ENCODE measurements around the gene UTS2R.
"Not testable (repeated sequence)": the region's sequence is repeated elsewhere in the genome, so short reads cannot be mapped to it uniquely, and the experiment has no call there.

The UTS2R gene

DNA sequence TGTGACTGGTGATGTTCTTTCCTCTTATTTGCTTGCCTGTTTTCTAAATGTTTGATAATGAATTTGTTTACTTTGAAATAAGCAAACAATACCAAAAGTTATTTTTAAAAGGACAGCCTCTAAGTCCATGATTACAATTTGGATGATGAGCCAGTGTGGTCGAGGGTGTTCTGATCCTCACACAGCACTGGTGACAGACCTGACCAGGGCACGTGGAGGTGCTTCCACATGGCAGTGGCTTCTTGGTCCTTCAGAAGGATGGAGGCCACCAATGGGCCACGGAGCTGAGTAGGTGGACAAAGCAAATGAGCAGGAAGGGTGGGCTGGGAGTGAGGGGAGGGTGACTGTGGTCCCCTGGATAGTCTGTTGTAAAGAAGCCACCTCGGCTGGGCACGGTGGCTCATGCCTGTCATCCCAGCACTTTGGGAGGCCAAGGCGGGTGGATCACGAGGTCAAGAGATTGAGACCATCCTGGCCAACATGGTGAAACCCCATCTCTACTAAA, 16.7 kb upstream of the UTS2R start:
- TF ChIP-seq POLR2A (IDR thresholded peaks at IDR 0.05; ENCODE audit: low read depth, low read length) = no peak
- DNase-seq (ENCODE audit: insufficient read length, low spot score) (no peak), FAIRE-seq (no peak)

DNA sequence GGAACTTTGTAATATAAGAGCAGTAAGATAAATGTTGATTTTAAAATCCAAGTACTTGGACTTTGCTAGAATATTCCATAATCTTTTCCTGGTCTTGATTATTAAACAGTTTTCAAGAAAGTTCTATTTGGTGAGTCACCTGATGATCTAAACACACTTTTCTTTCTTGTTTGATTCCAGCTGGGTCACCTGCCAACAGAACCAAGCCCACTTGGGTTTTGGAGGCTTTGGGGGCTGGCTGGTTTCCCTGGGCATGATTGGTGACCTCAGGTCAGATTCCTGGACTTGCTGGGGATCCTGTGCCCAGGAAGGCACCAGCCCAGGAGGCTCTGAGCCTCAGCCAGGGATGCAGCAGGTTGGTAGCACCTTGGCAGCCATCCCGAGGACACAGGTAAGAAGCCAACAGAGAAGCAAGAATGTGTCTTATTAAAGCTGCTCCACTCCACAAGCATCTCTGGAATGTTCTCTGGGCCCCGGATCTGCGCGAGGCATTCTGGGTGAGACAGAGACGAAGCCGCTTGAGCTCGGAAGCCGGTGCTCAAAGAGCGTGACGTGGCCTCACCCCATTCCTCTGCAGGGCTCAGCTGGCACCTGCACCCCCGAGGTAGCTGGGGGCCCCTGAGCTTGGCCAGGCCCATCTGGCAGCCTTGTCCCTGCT, 15.7 kb upstream of the UTS2R start:
- FAIRE-seq (no peak), DNase-seq (ENCODE audit: insufficient read length, low spot score) (no peak)
- no peak for TF ChIP-seq POLR2A (IDR thresholded peaks at IDR 0.05; ENCODE audit: low read depth, low read length)

DNA sequence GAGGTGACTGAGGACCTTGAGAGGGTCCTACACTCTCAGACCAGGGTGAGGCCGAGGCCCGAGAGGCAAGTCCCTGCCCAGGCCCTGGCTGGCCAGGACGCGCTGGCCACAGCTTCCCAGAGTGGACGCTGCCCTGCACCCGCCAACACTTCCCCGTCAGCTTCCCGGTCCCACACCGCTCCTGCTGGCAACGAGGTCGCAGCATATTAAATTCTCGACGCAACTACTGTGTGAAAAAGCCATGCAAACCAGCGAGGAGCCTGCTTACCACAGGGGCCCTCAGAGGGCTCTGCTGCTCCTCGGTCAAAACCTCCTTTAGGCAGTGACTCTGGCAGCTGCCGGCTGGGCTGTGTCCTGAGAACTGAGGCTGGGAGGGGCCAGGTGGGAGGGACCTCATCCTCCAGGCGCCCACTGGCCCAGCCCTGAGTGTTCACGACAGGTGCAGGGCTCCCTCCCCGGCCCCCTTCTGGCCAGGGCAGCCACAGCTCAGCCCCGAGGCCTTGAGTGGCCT, 14.7 kb upstream of the UTS2R start:
- DNase-seq (ENCODE audit: insufficient read length, low spot score) = no peak
- no peak for TF ChIP-seq POLR2A (IDR thresholded peaks at IDR 0.05; ENCODE audit: low read depth, low read length)
- FAIRE-seq = no peak

GRCh38 chr17:82357394-82357793, 14.2 kb upstream of the UTS2R start:
- no peak for DNase-seq (ENCODE audit: insufficient read length, low spot score)
- no peak for FAIRE-seq
- TF ChIP-seq POLR2A (IDR thresholded peaks at IDR 0.05; ENCODE audit: low read depth, low read length) = no peak

- TF ChIP-seq POLR2A (IDR thresholded peaks at IDR 0.05; ENCODE audit: low read depth, low read length) = no peak
- DNase-seq (ENCODE audit: insufficient read length, low spot score) = no peak
- FAIRE-seq = no peak
These were observed 12.9 kb upstream of the UTS2R start, which contains the start of gene TEX19 for GRCh38 chr17:82358465-82359350. Gene TEX19 (plus strand): TSS chr17:82359247. CDS start chr17:82362151, 2,904 bp downstream.

GRCh38 chr17:82359451-82360074, 12.0 kb upstream of the UTS2R start:
- not testable (repeated sequence) for FAIRE-seq

DNA sequence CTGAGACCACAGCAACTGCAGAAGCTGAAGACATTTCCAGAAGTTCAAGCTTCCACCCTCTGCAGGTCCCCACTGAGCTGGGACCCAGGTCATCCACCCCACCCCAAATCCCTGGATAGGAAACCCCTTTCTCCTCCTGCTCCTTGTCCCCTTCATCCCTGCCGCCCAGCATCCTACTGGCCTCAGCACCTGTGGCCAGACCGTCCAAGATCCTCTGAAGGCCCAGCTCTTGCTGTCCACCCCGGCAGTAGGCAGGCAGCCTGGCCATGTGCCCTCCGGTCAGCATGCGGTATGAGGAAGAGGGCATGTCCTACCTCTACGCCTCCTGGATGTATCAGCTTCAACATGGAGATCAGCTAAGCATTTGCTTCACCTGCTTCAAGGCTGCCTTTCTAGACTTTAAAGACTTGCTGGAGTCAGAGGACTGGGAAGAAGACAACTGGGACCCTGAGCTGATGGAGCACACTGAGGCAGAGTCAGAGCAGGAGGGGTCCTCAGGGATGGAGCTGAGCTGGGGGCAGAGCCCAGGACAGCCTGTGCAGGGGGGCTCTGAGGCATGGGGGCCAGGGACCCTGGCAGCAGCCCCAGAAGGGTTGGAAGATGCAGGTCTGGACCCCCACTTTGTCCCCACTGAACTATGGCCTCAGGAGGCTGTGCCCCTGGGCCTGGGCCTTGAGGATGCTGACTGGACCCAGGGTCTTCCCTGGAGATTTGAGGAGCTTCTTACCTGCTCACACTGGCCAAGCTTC, 9.5 kb upstream of the UTS2R start:
- no peak for TF ChIP-seq POLR2A (IDR thresholded peaks at IDR 0.05; ENCODE audit: low read depth, low read length)
- no peak for DNase-seq (ENCODE audit: insufficient read length, low spot score)
- FAIRE-seq = no peak

More at GRCh38 chr17:82359451-82360074, 12.0 kb upstream of the UTS2R start:
- not testable (repeated sequence) for DNase-seq (ENCODE audit: insufficient read length, low spot score)

- FAIRE-seq (no peak), DNase-seq (ENCODE audit: insufficient read length, low spot score) (no peak)
- TF ChIP-seq POLR2A (IDR thresholded peaks at IDR 0.05; ENCODE audit: low read depth, low read length) = no peak
These were observed 5.8 kb upstream of the UTS2R start for GRCh38 chr17:82365606-82366295.

DNA sequence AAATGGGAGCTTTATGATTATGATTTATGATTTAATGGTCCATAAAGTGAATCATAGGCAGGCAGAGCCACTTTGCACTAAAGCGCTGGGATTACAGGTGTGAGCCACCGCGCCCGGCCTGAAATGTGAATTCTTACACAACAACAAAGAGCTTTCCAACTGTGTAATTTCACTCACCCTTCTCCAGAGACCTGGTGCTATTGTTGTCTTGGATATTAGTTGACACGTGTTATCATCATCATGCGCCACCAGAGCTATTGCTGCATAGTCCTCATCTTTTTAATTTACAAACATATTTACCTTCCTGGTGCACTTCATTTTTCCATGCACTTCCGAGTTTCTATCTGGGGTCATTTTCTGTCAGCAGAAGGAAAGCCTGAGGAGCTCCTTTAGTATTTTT, 4.8 kb upstream of the UTS2R start:
- TF ChIP-seq POLR2A (IDR thresholded peaks at IDR 0.05; ENCODE audit: low read depth, low read length) = no peak
- DNase-seq (ENCODE audit: insufficient read length, low spot score) (no peak), FAIRE-seq (no peak)

- DNase-seq (ENCODE audit: insufficient read length, low spot score) = no peak
- FAIRE-seq = no peak
- no peak for TF ChIP-seq POLR2A (IDR thresholded peaks at IDR 0.05; ENCODE audit: low read depth, low read length)
These were observed 3.6 kb upstream of the UTS2R start for GRCh38 chr17:82367724-82368524.

DNA sequence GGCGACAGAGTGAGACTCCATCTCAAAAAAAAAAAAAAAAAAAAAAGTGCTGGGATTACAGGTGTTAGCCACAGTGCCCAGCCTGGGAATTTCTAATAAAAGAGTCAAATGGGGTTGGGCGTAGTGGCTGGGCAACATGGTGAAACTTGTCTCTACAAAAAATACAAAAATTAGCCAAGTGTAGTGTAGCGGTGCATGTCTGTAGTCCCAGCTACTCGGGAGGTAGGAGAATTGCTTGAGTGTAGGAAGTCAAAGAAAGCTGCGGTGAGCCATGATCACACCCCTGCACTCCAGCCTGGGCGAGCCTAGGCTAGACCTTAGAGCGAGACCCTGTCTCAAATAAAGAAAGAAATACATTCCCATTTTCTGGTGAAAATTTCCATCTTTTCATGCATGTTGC, 2.4 kb upstream of the UTS2R start:
- no peak for FAIRE-seq
- TF ChIP-seq POLR2A (IDR thresholded peaks at IDR 0.05; ENCODE audit: low read depth, low read length) = no peak

More for the DNA sequence above, 2.4 kb upstream of the UTS2R start:
- no peak for DNase-seq (ENCODE audit: insufficient read length, low spot score)
